ENCODE results near the gene S100A7.

DNA sequence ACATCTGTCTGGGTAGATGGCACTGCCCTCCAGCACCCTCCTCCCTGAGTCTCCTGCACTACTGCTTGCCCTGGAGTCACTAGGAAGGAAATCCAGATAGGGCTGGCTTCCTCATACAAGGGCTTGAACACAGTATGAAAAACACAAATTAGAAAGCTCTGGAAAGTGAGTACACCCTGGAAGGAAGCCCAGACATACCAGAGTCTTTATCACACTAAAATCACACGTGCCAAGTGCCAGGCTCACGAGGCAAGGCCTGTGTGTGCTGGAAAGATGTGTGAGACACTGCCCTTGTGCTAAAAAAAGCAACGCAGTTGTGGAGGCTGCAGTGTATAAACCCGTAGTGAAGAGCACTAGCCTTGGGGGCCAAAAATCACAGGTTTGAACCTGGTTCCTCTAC lies 28.3 kb upstream of the S100A7 start:
- TF ChIP-seq, protein P1, sequence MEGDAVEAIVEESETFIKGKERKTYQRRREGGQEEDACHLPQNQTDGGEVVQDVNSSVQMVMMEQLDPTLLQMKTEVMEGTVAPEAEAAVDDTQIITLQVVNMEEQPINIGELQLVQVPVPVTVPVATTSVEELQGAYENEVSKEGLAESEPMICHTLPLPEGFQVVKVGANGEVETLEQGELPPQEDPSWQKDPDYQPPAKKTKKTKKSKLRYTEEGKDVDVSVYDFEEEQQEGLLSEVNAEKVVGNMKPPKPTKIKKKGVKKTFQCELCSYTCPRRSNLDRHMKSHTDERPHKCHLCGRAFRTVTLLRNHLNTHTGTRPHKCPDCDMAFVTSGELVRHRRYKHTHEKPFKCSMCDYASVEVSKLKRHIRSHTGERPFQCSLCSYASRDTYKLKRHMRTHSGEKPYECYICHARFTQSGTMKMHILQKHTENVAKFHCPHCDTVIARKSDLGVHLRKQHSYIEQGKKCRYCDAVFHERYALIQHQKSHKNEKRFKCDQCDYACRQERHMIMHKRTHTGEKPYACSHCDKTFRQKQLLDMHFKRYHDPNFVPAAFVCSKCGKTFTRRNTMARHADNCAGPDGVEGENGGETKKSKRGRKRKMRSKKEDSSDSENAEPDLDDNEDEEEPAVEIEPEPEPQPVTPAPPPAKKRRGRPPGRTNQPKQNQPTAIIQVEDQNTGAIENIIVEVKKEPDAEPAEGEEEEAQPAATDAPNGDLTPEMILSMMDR (IDR thresholded peaks at IDR 0.05; ENCODE audit: insufficient read depth, low read length, poor library complexity, severe bottlenecking), result no peak
- no peak for TF ChIP-seq EZH2phosphoT487 (conservative IDR thresholded peaks at IDR 0.05; ENCODE audit: low read length)

Data from SU-DHL-6 (cell line).